Left forelimb (tissue), 1 donor: Measurements from ENCODE around the gene MDP1.
A peak's percentile ranks its signal among the peaks of the same experiment; 100 is the strongest.

Source experiments
- DNase-seq: peaks from one replicate; pipeline ENCODE4 v3.0.0-alpha.2; 2018; ENCODE audit warnings: low spot score

MDP1 gene

DNA sequence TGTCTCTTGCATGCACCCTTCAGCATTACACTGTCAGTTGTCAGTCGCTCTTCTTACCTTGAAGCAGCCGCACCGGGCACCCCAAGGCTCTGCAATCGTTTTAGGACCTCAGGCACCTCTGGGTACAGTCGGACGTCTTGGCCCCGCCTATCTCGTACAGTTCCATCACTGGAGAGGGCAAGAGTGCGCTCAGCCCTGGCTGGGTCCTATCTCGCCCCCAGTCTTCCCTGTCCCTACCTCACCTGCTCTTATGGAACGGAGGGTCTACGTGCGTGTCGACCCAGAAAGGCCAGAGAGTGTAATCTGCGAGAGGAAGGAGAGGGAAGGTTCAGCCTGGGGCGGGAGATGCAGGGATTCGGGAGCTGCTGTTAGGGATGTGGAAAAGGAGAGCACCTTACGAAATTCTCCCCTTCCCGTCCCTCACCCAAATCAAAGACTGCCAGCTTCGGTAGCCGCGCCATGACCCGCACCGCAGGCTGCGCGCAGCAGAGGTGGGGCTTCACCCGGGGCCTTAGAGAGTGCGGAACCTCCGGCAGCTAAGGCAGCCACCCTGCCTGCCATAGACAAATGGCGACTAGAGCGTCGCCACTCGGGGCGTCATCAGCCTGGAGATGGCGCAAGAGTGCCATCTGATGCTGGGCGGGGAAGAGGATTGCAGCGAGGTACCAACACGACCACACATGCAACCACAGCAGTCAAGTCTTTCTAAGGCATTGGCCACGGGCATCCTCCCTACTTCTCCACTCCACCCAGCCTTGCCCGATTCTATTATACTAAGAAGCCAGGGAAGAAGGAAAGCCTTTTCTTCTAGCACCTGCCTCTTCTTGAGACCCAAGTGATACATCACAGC is at the start of gene MDP1:
MDP1 (minus strand) TSS at position 572 of the 850 bp plus-strand sequence; CDS start at position 461, 111 bp downstream.
- DNase-seq, result peak; percentile 86

DNA sequence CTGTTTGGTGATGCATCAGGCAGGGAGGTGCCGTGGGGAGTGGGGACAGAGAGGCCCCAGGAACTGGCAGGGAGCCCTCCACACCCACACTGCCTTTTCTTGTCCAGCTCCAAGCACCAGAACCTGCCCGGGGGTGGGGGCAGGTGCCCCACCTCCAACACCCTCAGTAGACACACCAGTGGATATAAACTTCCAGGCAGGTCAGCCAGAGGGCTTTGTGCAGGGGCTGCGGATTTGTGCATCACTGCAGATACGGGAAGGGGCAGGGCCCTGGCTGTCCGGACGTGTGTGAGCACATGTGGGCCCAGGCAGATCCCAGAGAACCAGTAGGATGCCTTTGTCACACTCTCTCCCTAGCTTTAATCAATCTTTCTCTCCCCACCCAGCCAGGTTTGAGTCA is 48.4 kb upstream of the MDP1 start:
- no peak for DNase-seq

DNA sequence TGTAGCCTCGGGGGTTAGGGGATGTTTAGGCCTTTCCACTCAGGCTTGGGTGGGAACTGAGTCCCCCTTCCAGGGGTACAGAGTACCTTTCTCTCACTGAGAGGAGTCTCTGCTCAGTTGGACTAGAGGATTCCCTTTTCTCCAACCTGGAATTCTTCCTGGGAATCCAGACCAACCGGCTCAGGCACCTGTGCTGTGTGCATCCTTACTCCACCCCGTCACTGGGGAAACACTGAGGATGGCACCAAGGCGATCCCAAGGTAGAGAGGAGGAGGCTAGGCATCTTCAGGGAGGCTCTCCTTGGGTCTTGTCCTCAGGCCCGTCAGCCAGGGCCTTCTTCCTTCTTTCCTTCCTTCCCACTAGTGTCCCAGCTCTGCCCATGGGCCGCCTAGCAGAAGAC is 48.0 kb upstream of the MDP1 start:
- no peak for DNase-seq

DNA sequence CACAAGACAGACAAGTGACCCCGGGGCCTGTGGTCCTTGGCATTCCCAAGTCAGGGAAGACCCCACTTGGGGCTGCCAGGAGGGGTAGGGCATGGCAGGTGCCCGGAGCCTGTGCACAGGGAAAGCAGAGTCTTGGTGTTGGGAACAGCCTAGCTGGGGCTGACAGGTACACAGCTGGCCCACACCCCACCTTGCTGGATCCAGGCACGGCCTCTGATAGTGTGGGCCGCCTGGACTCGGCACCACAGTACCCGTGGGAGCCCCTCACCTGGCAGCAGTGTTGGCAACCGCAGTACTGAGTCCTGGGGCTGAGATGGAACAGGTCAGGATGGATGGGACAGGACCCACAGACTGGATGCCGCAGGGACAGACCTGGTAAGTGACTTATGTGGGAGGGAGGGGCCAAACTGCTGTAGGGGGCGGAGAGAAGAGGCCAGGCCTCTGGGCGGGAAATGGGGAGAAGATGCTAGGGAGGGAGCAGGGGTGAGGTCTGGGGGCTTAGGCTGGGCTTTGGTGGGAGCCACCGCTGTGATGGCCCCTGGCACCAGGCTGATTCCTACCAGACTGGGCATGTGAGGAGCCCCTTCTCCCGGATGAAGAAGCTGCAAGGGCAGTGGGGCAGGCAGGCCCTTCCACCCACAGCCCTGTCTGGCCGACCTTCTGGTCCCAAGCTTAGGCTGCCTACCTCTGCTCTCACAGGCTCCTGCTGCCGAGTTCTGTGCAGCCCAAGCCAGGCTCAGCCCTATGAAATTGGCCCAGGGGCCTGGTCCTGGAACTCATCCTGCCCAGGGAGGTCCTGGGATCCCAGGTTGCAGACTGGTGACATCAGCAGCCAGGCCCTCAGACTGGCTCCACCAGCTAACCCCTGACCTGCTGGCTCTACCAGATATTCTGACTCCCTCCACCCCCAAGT is 47.2 kb upstream of the MDP1 start, which contains the start of gene TGM1:
TGM1 (minus strand) TSS at position 357 of the 913 bp plus-strand sequence. CDS start 825 bp downstream, outside the sequence.
- no peak for DNase-seq

DNA sequence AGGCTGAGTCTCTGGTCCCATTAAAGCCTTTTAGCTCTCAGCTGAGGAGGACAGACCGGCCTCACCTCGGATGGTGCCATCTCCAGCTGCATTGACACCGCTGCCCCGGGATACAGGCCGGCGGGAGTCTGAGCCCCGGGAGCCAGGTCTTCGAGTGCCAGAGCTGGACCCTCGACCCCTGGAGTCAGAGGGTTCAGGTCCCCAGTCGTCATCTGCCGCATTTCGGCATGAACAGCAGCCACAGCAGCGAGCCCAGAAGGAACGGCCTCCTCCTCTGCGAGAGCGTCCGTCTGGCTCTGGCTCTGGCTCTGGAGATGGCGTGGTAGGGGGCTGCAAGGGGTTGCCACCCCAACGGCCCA is 46.1 kb upstream of the MDP1 start:
- DNase-seq, result no peak

DNA sequence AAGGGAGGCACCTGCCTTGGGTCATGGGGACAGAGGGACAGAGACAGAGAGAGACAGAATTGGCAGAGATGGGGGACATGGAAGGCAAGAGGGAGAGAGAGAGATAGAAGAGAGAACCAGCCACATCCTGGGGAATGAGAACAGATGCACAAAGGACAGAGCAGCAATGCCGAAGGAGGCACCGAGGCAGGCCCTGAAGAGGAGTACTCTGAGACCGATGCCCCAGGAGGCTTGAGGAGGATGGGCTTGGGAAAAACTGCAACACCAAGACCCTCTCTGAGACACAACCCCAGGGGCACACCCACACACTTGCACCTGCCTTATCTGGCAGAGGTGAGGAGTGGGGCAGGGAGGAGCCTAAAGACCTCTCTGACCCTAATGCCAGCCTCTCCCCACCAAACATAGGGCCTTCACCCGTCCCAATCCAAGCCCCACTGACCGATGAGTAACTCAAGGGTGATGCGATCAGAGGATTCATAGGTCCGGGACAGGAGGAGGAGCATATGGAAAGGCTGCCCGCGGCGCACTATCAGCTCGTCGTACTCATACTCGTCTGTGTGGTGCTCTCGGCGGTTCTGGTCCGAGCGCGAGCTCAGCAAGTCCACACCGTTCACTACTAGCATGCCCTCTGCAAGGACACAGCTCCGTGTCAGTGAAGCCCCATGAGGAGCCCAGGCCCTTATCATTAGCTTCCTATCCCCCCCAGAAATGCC is 45.5 kb upstream of the MDP1 start:
- no peak for DNase-seq

DNA sequence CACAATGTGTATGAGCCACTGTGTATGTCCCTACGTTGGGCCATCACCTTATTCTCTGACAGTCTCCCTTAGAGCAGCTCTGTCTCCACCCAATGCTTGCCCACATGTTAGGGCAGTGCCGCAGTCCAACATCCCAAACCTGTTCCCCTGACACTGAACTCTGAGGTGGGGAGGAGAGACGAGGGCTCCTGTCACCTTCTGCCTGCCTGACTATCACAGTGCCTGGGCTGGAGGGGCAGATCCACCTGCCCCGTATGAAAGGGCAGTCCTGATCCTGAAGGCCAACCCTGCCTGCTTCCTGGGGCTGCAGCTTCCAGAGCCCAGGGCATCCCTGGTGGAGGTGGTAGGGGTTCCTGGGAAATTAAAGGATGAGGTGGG is 44.9 kb upstream of the MDP1 start:
- DNase-seq, result no peak

DNA sequence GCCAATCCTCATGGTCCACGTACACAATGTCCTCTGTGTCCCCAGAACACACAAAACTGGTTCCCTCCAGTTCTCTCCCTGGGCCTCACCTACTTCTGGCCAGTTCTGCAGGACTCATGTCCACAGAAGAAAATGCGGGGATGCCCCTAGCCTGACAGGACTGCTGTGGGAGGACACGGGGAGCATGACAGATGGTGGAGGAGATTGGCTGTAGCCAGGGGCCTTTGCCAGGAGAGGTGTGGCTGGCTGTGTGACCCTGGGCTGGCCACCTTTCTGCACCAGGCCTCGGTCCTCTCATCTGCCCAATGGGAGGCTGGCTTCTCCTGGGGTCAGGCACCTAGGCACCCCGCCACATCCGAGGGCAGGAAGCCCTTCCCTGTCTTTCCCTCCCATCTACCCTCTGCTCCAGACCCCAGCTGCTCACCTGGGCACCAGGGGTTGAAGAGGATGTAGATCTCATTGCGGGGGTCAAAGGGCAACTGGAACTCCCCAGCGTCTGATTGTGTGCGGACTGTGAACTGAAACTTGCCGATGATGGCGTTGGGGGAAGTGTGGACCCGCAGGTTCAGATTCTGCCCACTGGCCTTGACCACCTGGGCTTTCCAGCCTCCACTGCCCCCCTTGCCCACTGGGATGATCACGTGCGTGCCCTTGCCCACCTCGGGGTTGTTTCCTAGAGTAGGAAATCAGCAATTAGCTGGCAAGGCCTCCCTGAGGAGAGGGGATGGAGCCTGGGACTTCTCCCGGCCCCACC is 44.3 kb upstream of the MDP1 start:
- DNase-seq, result no peak

DNA sequence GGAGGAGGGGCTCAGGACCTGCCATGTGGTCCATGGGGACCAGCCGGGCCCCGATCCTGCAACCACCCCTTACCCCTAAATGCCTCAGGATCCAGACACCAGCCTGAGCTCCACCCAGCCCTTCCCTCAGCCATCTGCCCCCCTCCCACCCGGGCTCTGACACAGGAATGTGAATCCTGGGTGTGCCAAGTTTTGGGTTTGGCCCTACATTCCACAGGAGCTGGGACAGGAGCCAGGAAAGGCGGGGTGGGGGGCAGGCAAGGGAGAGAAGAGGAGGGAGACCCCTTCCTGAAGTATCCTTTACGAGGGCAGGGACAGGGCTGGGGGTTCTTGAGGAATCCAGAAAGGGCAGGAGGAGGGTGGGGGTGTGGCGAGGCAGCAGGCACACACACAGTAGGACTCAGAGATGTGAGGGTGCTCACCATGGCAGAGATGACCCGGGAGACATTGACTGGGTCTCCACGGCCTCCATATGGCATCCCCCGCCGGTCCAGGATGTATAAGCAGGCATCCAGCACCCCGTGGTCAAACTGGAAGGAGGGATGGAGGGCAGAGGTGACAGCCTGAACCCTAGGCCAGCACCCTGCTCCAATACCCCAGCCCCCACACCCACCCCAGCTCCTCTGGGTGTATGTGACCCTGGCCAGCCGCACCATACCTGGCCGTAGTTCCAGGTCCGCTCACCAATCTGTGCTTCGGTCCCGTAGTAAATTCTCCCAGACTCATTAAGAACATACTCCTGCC is 43.6 kb upstream of the MDP1 start:
- DNase-seq, result no peak

DNA sequence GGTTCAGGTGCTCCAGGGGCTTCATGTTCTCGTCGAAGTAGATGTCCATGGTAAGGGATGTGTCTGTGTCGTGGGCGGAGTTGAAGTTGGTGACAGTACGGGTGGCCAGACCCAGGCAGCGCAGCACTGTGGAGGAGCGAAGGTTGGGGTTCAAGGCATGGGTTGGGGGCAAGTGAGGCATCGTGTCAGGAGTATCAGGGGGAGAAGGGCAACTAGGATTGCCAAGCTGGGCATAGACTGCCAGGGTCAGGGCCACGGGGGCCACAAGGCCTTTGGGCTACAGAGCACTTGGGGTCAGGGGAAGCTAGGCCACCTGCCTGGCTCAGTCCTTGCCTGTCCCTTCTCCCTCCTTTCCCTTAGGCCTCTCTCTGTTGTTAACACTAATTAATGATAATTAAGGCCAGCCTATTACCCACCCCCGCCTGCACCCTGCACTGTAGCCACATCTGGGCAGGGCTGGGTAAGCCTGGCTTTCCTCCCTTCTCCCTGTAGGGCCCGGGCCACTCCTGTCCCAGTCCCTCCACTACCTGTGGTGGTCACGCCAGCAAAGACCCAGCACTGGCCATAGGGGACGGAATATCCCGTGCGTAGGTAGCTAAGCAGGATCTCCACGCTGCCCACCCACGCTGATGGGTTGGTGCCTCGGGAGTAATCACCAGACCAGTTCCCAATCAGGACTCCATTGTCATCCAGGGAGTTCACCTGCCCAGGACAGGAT is 42.8 kb upstream of the MDP1 start:
- no peak for DNase-seq

DNA sequence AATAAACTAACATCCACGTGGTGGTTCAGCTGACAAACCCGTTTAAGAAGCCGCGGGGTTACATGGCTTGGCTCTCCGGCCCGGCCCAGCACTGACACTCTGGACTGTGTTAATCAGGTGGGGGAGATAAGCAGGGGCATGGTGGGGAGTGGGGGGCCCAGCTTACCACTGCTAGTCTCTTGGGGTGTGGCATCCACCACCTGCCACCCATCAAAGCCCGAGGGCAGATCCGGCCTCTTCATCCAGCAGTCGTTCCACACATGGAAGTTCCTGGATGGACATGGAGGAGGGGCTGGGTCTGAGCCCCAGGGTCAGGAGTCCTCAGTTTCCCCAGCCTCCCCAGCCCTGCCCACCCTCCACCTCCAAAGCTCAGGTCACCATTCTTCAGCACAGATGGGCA is 42.3 kb upstream of the MDP1 start:
- DNase-seq, result no peak

DNA sequence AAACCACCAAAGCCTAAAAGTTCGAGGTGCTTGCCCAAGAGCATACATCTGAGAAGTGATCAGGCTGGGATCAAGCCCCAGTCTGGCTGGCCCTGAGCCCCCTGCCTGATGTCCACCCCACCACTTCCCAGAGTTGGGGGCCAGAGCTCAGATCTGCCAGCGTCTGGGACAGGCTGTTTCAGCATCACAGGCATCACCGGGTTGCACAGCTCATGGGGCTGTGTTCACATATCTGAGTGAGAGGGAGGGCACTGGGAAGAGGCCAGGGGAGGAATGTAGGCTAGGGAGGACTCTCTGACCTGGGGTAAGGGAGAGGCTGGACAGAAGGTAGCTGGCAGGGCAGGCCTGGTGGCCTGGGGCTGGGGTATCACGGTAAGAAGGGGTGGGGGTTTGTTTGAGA is 41.1 kb upstream of the MDP1 start:
- DNase-seq, result no peak

DNA sequence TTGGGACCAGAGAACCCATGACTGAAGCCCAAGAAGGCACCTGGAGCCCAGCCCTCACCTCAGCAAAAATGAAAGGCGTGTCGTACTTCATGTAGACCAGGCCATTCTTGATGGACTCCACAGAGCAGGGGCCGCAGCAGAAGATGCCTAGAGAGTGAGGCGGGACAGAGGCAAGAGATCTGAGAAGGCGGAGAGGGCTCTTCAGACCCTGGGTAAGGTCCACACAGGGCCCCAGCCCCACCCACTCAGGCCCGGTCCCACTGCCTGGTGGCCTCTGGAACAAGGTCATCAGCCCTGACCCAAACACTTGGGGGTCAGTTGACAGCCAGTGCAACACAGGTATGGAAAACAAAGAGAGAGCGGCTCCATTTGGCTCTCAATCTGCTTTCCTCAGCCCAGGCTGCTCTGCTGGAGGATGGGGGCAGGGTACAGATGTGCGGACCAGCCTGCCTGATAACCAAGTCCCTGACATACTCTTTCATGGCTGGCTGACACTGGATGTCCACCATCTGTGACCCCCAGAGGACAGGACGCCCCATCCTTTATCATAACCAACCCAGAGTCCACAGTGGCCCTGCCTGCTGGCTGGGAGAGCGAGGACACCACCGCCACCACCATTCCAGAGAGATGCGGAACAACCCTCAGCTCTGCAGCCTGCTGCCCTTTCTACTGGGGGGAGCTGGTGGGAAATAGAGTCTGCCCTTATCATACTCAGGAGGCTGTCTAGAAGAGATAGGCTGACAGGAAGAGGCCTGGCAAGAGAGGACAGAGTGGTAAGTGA is 40.3 kb upstream of the MDP1 start:
- no peak for DNase-seq

DNA sequence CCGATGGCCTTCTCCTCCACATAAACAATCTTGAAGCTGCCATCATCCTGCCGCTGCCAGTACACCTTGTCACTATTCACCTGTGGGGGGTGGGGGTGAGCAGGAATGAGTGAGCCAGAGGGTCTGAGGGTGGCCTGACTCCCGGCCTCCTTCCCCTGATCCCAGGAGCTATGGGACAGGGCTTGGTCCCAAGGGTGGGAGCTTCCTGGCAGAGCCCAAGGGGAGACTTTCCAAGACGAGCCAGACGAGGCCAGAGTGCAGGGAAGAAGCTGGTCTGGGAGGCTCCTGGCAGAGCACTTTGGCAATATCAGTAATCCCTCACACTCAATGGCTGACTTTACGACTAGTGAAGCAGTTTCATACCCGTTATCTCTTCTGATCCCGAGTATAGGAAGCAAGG is 39.6 kb upstream of the MDP1 start:
- DNase-seq, result no peak

DNA sequence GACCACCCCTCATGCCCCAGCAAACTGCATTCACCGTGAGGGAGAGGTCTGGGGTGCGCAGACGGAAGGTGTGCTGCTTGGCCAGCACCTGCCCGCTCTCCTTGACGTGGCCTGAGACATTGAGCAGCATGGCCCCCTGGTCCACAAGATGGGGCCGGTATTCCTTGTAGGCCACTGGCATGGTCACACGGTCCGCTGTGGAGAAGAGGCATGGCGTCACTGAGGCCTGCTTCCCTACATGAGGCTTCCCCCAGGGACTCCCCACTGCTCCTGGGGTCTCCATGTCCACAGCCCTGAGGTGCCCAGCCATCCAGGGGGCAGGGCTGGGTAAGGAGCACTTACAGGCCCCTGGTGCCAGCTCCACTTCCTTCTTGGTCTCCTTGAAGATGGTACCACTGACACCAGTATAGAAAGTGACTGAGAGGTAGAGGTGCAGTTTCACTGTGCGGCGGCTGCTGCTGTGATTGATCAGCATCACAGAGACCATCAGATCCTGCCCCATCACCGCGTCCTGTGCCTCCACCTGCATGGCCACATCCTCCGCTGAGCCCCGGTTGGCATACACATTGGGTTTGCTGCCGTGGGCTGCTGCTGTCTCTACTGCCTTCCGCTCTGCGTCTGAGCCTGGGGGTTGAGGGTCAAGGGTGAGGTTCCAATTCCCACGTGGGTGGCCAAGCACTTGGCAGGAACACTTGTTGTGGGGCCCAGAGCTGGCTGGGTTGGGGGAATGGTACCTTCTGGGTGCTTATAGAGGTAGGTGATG is 38.9 kb upstream of the MDP1 start:
- no peak for DNase-seq

DNA sequence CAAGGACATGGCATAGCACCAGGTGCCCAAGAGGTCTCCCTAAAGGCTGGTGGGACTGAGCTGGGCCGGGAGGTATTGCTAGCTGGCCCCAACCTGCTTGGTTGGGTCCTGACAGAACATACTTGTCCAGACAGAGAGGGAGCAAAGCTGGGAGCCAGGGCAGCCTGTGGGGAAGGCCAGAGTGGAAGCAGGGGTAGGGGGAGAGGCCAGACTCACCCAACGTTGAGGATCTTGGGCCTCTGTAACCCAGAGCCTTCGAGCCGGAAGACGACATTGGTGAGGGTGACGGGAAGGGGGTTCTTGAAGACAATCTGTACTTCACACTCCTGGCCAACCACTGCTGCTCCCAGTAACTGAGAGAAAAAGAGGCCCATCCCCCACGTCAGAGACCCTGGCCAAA is 38.1 kb upstream of the MDP1 start:
- DNase-seq, result no peak

DNA sequence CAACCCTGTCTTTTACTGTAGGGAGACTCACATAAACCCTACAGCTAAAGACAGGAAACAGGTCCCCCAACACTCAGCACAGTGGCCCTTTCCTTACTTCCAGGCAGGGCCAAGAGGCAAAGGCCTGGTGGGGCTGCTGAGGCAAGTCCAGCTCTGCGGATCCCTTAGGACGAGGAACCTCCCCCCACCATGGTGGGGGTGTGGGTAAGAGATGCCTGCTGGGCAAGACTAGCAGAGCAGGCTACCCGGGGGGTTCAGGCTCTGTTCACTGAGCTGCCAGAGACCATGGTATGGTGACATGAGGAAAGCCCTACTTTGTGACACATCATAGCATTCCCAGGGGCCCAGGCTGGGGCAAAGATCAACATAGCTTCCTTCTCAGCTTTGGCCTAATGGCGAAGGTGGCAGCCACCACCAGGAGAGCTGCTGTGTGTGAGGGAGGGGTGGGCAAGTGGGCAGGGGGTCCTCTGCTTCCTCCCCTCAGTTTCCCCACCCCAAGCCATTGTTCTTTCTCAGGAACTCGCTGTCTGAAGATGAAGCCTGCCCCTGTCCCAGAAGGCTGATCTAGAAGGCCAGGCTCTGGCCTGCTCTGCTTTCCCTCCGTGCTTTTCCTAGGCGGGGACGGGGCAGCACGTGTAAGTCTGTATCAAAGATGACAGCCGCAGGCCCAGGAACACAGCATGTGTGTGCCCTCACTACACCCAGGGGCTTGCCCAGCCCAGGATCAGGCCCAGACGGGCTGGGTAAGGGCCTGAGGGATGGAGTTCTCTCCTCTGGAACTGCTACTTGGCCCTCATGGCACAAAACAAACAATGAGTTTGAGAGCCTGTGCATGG is 36.6 kb upstream of the MDP1 start:
- DNase-seq, result no peak

DNA sequence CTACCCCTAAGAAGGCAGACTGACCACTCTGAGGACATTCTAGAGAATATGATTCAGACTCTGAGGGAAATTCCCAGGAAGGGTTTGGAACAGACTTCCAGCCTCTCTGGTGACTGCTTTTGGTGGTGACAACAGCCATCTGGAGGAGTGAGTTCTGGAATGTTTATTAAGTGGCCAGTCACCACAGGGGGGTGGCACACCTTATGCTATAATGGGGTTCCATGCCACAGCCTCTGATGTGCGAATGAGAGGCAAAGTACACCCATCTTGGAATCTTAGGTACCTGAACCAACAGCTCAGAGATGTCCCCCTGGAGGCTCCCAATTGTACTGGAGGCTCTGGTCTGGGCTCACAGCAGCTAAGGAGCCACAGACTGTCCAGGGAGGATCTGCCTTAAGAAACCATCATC is 36.0 kb upstream of the MDP1 start:
- DNase-seq, result no peak
